CD8-positive, alpha-beta memory T cell (primary cell): ENCODE results near the gene MRPS33. TPM values are rescaled to one million over a fixed set of nuclear protein-coding genes. Genes with fewer than 3 reads are reported as not detected.
"Not testable (repeated sequence)": the region's sequence is repeated elsewhere in the genome, so short reads cannot be mapped to it uniquely, and the experiment has no call there.

Experiments
- CTCF ChIA-PET: fragments of 350-600 bp; sonication (Branson Sonifier 250); formaldehyde crosslinking; loops from one replicate; lab custom pipeline; 2021; ENCODE audit warnings: antibody characterized with exemption; lab: Charles Lee
- POLR2A ChIA-PET: fragments of 350-600 bp; sonication (Branson Sonifier 250); formaldehyde crosslinking; loops from one replicate; lab custom pipeline; 2021; ENCODE audit warnings: antibody characterized with exemption; lab: Charles Lee
- DNase-seq, 5 donors: peaks; one replicate each; pipeline versions ENCODE4 v3.0.0 to v3.0.0-alpha.2; 2020 to 2022; ENCODE audit warnings: mixed read lengths in 1 of 5
- H3K27ac ChIP-seq: one replicate; pipeline ENCODE4 v1.7.0; 2013; ENCODE audit warnings: low read depth, mild to moderate bottlenecking, low read length, moderate library complexity
- H3K27me3 ChIP-seq: 2 replicates; pipeline ENCODE4 v1.7.0; 2013; ENCODE audit warnings: low read length, mild to moderate bottlenecking; ENCODE audit not compliant: insufficient read depth, poor library complexity, severe bottlenecking
- H3K36me3 ChIP-seq: 2 replicates; pipeline ENCODE4 v1.7.0; 2013; ENCODE audit warnings: mild to moderate bottlenecking, low read length, moderate library complexity; ENCODE audit not compliant: insufficient read depth
- H3K4me1 ChIP-seq: 2 replicates; pipeline ENCODE4 v1.7.0; 2013; ENCODE audit warnings: mild to moderate bottlenecking, low read length, moderate library complexity; ENCODE audit not compliant: insufficient read depth
- H3K4me3 ChIP-seq: 2 replicates; pipeline ENCODE4 v1.7.0; 2013; ENCODE audit warnings: mild to moderate bottlenecking, low read length
- H3K9me3 ChIP-seq: 2 replicates; pipeline ENCODE4 v1.7.0; 2013; ENCODE audit warnings: mild to moderate bottlenecking, low read length
- H3K27ac Mint-ChIP-seq, 8 donors: one replicate each; pipeline ENCODE4 v1.8.0; 2020 to 2021; ENCODE audit warnings: mixed read lengths in 8 of 8, mild to moderate bottlenecking in 6 of 8, inconsistent platforms in 3 of 8, moderate library complexity in 3 of 8
- H3K27me3 Mint-ChIP-seq, 2 donors: one replicate each; pipeline ENCODE4 v1.8.0; 2020 to 2021; ENCODE audit warnings: mixed read lengths in 2 of 2, mild to moderate bottlenecking in 1 of 2, moderate library complexity in 1 of 2
- H3K36me3 Mint-ChIP-seq, 3 donors: one replicate each; pipeline ENCODE4 v1.8.0; 2020 to 2021; ENCODE audit warnings: mixed read lengths in 3 of 3, inconsistent platforms in 1 of 3, mild to moderate bottlenecking in 1 of 3
- H3K4me1 Mint-ChIP-seq, 3 donors: one replicate each; pipeline ENCODE4 v1.8.0; 2020 to 2021; ENCODE audit warnings: mixed read lengths in 3 of 3, inconsistent platforms in 1 of 3, mild to moderate bottlenecking in 1 of 3
- H3K4me3 Mint-ChIP-seq, 7 donors: one replicate each; pipeline ENCODE4 v1.8.0; 2020 to 2021; ENCODE audit warnings: mixed read lengths in 7 of 7, mild to moderate bottlenecking in 6 of 7, moderate library complexity in 4 of 7, inconsistent platforms in 2 of 7
- H3K9me3 Mint-ChIP-seq, 5 donors: one replicate each; pipeline ENCODE4 v1.8.0; 2020 to 2022; ENCODE audit warnings: mixed read lengths in 5 of 5, mild to moderate bottlenecking in 3 of 5, moderate library complexity in 2 of 5, inconsistent platforms in 1 of 5
- polyA plus RNA-seq: library from polyadenylated mRNA; unstranded; fragments of 300-500 nt; fragmentation: Illumina TruSeq; gene quantifications from one replicate; pipeline ENCODE4 v1.2.3, GENCODE V29; 2021
- total RNA-seq, 2 experiments: library from RNA; stranded (reverse); gene quantifications; one replicate each; pipeline ENCODE4 v1.2.3, GENCODE V29; 2021

MRPS33 gene
- total and polyA plus RNA-seq, 3 experiments from 2014 or later: 82.0 to 114 (median 113) TPM

DNA sequence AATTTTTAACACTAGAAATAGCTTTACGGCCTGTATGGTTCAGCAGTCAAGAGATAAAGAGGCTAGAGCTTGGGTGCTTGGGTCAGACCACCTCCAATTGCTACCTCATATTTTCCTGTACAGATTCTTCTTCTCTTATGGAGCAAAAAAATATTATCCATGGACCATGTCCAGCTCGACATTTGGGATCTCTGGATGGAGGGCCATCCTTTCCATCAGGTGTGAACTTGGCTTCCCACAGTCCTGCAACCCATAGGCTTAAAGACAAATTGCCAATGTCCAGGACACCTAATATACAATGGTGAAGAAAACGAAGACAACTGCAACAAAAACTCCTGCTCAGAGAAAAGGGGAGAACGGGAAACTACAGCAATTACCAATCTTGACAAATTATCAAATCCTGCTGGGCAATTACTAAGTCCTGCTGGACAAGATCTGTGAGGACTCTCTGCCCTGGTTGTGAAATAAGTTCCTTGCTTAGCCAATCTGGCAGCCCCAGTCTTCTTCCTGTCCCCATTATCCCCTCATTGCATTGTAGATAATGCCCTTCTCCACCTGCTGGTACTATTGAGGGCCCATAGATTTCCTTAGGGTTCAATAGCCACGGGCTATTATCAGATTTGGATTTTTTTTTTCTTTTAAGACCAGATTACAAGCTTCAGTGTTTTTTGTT is 48.1 kb downstream of the MRPS33 start:
- Mint-ChIP-seq H3K27ac (no peak overlapping the region), H3K4me1 (no peaks in the 10 kb centered on the region), H3K4me3 (no peak overlapping the region), H3K36me3 (no peaks in the 10 kb centered on the region), H3K27me3 (peaks cover 8 to 11% of the 10 kb centered on the region in 2 donors), H3K9me3 (peaks cover 0 to 1% (median 0%) of the 10 kb centered on the region in 5 donors)
- no peak overlapping the region for H3K4me3 ChIP-seq
- no peak for DNase-seq
- H3K27ac ChIP-seq: no peak overlapping the region
- no peaks in the 10 kb centered on the region for H3K4me1 ChIP-seq
- ChIA-PET CTCF (no interaction called here), POLR2A (no interaction called here)
- no peaks in the 10 kb centered on the region for H3K9me3 ChIP-seq
- no peaks in the 10 kb centered on the region for H3K36me3 ChIP-seq
- H3K27me3 ChIP-seq: no peaks in the 10 kb centered on the region

DNA sequence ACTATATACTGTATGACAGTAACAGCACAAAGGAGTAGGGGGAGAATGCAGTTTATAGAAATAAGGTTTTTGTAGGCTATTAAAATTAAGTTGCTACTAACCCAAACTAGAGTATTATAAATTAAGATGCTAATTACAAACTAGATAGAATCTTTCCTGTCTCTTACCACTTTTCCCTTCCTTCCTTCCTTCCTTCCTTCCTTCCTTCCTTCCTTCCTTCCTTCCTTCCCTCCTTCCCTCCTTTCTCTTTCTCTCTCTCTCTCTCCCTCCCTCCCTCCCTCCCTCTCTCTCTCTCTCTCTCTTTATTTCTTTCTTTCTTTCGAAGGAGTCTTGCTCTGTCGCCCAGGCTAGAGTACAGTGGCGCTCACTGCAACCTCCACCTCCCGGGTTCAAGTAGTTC is 53.6 kb downstream of the MRPS33 start:
- H3K36me3 Mint-ChIP-seq: no peaks in the 10 kb centered on the region
- H3K9me3 Mint-ChIP-seq: peaks cover 0 to 5% (median 0%) of the 10 kb centered on the region in 5 donors
- H3K4me1 Mint-ChIP-seq: no peaks in the 10 kb centered on the region
- no peak overlapping the region for H3K27ac Mint-ChIP-seq
- H3K4me3 Mint-ChIP-seq: no peak overlapping the region
- ChIA-PET POLR2A (no interaction called here), CTCF (no interaction called here)
- Histone ChIP-seq H3K4me3 (no peak overlapping the region), H3K27ac (no peak overlapping the region), H3K4me1 (no peaks in the 10 kb centered on the region), H3K36me3 (no peaks in the 10 kb centered on the region), H3K9me3 (no peaks in the 10 kb centered on the region), H3K27me3 (no peaks in the 10 kb centered on the region)
- H3K27me3 Mint-ChIP-seq: peaks cover 7 to 8% of the 10 kb centered on the region in 2 donors
- no peak for DNase-seq

DNA sequence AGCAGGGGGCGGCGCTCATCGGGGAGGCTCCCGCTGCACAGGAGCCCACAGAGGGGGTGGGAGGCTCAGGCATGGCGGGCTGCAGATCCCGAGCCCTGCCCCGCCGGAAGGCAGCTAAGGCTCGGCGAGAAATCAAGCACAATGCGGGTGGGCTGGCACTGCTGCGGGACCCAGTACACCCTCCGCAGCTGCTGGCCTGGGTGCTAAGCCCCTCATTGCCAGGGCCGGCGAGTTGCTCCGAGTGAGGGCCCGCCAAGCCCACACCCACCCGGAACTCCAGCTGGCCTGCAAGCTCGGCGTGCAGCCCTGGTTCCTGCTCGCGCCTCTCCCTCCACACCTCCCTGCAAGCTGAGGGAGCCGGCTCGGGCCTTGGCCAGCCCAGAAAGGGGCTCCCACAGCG is 57.8 kb downstream of the MRPS33 start:
- H3K27ac Mint-ChIP-seq, H3K4me3 Mint-ChIP-seq, POLR2A ChIA-PET, H3K36me3 Mint-ChIP-seq, H3K4me1 ChIP-seq, H3K4me1 Mint-ChIP-seq, CTCF ChIA-PET, H3K36me3 ChIP-seq, H3K9me3 Mint-ChIP-seq, H3K27me3 ChIP-seq, H3K9me3 ChIP-seq, H3K27ac ChIP-seq, DNase-seq, H3K4me3 ChIP-seq: not testable (repeated sequence)
- peaks cover 8 to 13% of the 10 kb centered on the region in 2 donors for H3K27me3 Mint-ChIP-seq

Other genes with a start within 250 kb of the MRPS33 start
- 10 to 100 TPM; 28.4 to 32.0 TPM for gene BRAF, start 90.0 kb downstream of the MRPS33 start, total RNA-seq
- gene BRAF, start 90.0 kb downstream of the MRPS33 start, polyA plus RNA-seq: 11.3 TPM
- 1 to 10 TPM in 1 of 2 experiments, under 1 TPM in 1; 0.97 to 1.1 TPM for gene TMEM178B, start 59.1 kb upstream of the MRPS33 start, total RNA-seq
- 0.02 TPM for gene TMEM178B, start 59.1 kb upstream of the MRPS33 start, polyA plus RNA-seq